GM20000 (cell line): Measurements from ENCODE around the gene SYT7.

Experiments used
- DNase-seq: peaks from one replicate; pipeline ENCODE4 v3.0.0; 2012; ENCODE audit warnings: low spot score
- CTCF ChIP-seq: IDR thresholded peaks from 2 replicates; pipeline ENCODE4 v1.5.1; 2012; ENCODE audit warnings: mild to moderate bottlenecking, control low read depth; ENCODE audit errors: extremely low read depth, missing control alignments

Gene SYT7

GRCh38 chr11:61539006-61539405 lies 41.9 kb downstream of the SYT7 start:
- no peak for DNase-seq
- no peak for TF ChIP-seq CTCF

DNA sequence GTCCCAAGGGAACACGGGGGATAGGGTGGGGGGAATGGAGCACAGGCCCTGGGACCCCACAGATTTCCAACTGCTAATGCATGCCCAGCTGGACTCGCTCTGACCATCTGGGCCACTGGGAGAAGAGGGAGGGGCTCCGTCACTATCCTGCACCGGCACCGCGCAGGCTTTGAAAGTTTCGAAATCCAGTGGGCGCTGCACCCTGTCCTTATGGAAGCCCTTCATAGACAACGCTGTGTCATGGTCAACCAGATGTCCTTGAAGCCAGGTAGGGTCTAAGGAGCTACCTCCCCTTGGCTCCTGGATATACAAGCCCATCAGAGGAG lies 42.3 kb downstream of the SYT7 start:
- DNase-seq: no peak
- no peak for TF ChIP-seq CTCF

GRCh38 chr11:61537326-61537725 lies 43.5 kb downstream of the SYT7 start:
- TF ChIP-seq CTCF: no peak
- DNase-seq: no peak

DNA sequence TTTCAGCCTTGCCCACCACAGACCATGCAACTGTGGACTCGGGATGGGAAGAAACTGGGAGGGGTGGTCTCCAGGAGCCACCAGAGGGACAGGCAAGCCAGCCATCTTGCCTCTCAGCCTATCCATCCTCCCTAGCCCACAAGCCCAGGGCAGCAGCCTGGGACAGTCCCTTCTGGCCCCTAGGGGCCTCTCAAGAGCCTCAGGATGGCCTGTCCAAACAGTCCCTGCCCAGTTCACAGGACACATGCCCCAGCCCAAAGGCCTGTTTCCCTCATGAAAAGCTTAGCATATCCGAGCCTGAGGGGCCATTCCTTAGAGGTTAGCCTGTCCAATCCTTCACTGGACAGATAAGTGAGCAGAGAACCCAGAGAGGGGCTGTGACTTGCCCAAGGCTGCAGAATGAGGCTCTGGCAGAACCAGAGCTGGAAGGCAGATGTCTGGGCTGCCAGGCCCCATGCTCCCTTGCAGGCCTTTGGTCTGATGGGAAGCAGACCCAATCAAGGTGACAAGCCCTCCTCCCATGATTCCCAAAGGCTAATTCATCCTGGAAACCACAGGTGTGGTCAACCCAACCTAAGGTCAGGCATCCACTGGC lies 44.1 kb downstream of the SYT7 start:
- TF ChIP-seq CTCF: no peak
- no peak for DNase-seq

GRCh38 chr11:61535998-61536675 lies 44.7 kb downstream of the SYT7 start:
- TF ChIP-seq CTCF: no peak
- no peak for DNase-seq

DNA sequence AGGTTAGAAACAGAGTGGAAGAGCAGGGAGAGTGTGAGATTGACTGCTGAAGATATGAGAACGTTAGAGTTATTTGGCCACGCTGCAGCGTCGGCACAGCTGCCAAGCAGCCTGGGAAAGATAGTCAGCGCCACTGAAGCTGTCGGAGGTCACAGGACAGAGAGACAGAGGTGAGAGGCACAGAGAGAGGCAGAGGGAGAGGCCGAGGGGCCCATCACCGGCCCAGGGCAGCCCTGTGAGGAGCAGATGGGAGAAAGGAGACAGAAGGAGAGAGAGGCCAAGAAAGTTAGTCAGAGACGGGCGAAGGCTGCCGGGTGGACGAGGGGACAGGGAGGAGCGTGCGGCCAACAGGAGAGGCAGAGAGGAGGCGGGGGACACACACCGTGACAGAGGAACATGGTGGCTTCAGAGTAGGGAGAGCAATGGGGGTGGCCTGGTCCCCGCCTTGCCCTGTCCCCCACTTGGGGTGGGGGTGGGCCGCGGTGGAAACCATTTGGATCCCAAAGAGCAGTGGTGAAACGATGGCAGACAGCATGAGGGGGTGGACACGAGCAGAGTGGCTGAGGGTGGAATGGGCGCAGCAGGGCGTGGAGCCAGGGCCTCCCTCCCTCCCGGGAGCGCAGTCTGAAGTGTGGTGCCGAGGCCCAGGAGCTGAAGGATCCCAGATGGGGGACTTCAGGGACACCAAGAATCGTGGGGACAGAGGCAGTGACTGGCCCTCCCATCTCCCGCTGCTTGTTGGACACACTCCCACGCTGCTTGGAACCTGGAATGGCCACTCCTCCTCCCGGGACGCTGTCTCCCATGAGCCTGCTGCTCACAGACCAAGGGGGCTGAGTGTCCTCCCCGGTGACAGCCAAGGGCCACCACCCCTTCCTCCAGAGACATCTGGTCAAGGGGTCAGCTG lies 45.7 kb downstream of the SYT7 start:
- TF ChIP-seq CTCF: no peak

DNA sequence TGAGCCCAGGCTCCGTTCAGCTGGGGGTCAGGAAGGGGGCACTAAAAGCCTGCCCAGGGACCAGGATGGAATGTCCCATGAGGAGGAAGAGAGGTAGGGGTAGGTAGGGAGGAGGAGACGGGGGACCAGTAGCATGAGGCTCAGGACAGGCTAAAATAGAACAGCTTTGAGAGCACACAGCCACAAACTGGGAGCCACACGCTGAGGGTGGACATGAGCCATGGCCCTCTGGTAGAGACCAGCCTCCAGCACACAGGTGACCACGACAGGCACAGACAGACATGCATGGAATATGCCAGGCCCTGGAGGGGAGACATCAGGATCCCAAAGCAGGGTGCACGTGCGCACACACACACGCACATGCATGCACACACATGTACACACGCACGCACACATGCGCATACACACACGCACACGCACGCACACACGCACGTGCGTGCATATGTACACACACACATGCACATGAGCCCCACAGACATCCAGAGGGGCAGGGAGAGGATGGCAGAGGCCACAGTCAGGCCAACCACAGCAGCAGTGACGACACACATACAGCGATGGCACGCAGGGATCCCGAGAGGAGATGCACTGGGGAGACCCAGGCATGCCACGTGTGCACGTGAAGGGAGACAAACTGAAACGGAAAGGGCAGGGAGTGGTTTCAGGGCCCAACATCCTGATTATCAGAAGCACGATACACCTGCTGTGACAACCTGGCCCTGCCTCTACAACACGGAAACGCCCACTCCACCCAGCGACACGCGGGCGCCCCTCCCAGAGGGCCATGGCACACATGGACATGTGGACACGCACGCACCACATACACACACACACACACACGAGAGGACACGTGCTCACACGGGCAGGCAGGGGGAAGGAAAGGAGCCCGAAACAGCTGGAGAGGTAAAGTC lies 46.6 kb downstream of the SYT7 start:
- DNase-seq: no peak

More for the DNA sequence above, 45.7 kb downstream of the SYT7 start:
- DNase-seq: no peak

More for the DNA sequence above, 46.6 kb downstream of the SYT7 start:
- TF ChIP-seq CTCF: no peak
